HCT116 (cell line): ENCODE data around the gene GPR4. TPM values are rescaled to one million over a fixed set of nuclear protein-coding genes. Genes with fewer than 3 reads are reported as not detected.

Experiments used
- ATAC-seq: fragments of 200-7000 bp; cut with Tn5 transposase; 2 replicates; pipeline ENCODE4 v1.9.1; 2020; ENCODE audit warnings: mild to moderate bottlenecking, moderate library complexity
- BruUV-seq: library from RNA; stranded (reverse); fragments of 400-500 nt; replicated peaks from 2 replicates; lab custom pipeline; 2021; lab: Mats Ljungman, UMichigan
- CTCF ChIA-PET: fragments of 300-600 bp; sonication (Branson Sonifier 250); formaldehyde crosslinking; loops from one replicate; lab custom pipeline; 2021; ENCODE audit warnings: antibody characterized with exemption; lab: Charles Lee
- POLR2A ChIA-PET: fragments of 300-600, 350-600 bp; sonication (Branson Sonifier 250); formaldehyde crosslinking; loops from one replicate; lab custom pipeline; 2021; ENCODE audit warnings: antibody characterized with exemption; lab: Charles Lee
- RAD21 ChIA-PET, 2 experiments: fragments of 300-600 bp; sonication (Branson Sonifier 250); formaldehyde crosslinking; loops; one replicate each; lab custom pipeline; 2023; ENCODE audit warnings: low total read pairs in 2 of 2; ENCODE audit not compliant: uncharacterized antibody in 2 of 2, unreplicated experiment in 2 of 2, low non-redundant PET in 1 of 2; lab: Charles Lee
- DNase-seq: peaks from one replicate; pipeline ENCODE4 v3.0.0-alpha.2; 2010; ENCODE audit warnings: low read depth, low spot score
- H2AFZ ChIP-seq: fragments of 200-600 bp; shearing (Covaris generic), sonication (generic); 2 replicates; pipeline ENCODE4 v1.6.1; 2017; ENCODE audit warnings: low read depth, mixed run types, mixed read lengths, antibody characterized with exemption, low read length; ENCODE audit not compliant: poor library complexity, severe bottlenecking
- H3K27ac ChIP-seq: 2 replicates; pipeline ENCODE4 v1.5.1; 2012; ENCODE audit warnings: low read depth, low read length
- H3K27me3 ChIP-seq: fragments of 200-600 bp; sonication (generic); 2 replicates; pipeline ENCODE4 v1.6.1; 2016; ENCODE audit warnings: mixed run types, low read length, mixed read lengths; ENCODE audit not compliant: insufficient read depth
- H3K36me3 ChIP-seq, 2 experiments: fragments of 200-500 bp in 1 of 2; fragments of 200-600 bp in 1 of 2; sonication (Bioruptor generic) in 1 of 2; sonication (generic) in 1 of 2; 2 replicates each; pipeline versions ENCODE4 v1.5.1 to v1.6.1; 2014 to 2016; ENCODE audit warnings: low read length in 2 of 2, inconsistent platforms in 1 of 2, mixed read lengths in 1 of 2, mixed run types in 1 of 2; ENCODE audit not compliant: insufficient read depth in 2 of 2, control insufficient read depth in 1 of 2
- H3K4me1 ChIP-seq, 2 experiments: fragments of 200-600 bp in 1 of 2; sonication (generic) in 1 of 2; 2 replicates each; pipeline versions ENCODE4 v1.5.1 to v1.6.1; 2012 to 2017; ENCODE audit warnings: low read length in 2 of 2, inconsistent platforms in 1 of 2, mild to moderate bottlenecking in 1 of 2, mixed read lengths in 1 of 2, mixed run types in 1 of 2, moderate library complexity in 1 of 2; ENCODE audit not compliant: insufficient read depth in 2 of 2, control insufficient read depth in 1 of 2
- H3K4me2 ChIP-seq: fragments of 200-600 bp; sonication (generic); 2 replicates; pipeline ENCODE4 v1.6.1; 2017; ENCODE audit warnings: mixed run types, low read length, mixed read lengths
- H3K4me3 ChIP-seq, 2 experiments: fragments of 200-600 bp in 1 of 2; sonication (generic) in 1 of 2; replicated peaks in 1 of 2; 2 replicates each; pipeline ENCODE4 v1.5.1; 2011 to 2016; ENCODE audit warnings: low read length in 2 of 2, control low read depth in 1 of 2, low read depth in 1 of 2, mild to moderate bottlenecking in 1 of 2, mixed read lengths in 1 of 2, mixed run types in 1 of 2
- H3K79me2 ChIP-seq: fragments of 200-600 bp; sonication (generic); 2 replicates; pipeline ENCODE4 v1.6.1; 2017; ENCODE audit warnings: mild to moderate bottlenecking, mixed run types, low read length, moderate library complexity, mixed read lengths; ENCODE audit not compliant: insufficient read depth
- H3K9ac ChIP-seq: fragments of 200-600 bp; sonication (generic); 2 replicates; pipeline ENCODE4 v1.6.1; 2016; ENCODE audit warnings: low read length, mixed read lengths
- H3K9me2 ChIP-seq: fragments of 200-600 bp; sonication (generic), shearing (Covaris generic); 2 replicates; pipeline ENCODE4 v1.6.1; 2017; ENCODE audit warnings: mixed run types, mild to moderate bottlenecking, moderate library complexity; ENCODE audit not compliant: insufficient read depth
- H3K9me3 ChIP-seq, 2 experiments: fragments of 200-500 bp in 1 of 2; fragments of 200-600 bp in 1 of 2; sonication (Bioruptor generic) in 1 of 2; sonication (generic) in 1 of 2; 2 replicates each; pipeline ENCODE4 v1.6.1; 2014 to 2017; ENCODE audit warnings: low read length in 2 of 2, mixed read lengths in 2 of 2, inconsistent platforms in 1 of 2, low read depth in 1 of 2, mild to moderate bottlenecking in 1 of 2, mixed run types in 1 of 2, moderate library complexity in 1 of 2; ENCODE audit not compliant: control insufficient read depth in 1 of 2, insufficient read depth in 1 of 2
- H4K20me1 ChIP-seq: fragments of 200-600 bp; sonication (generic), shearing (Covaris generic); 2 replicates; pipeline ENCODE4 v1.6.1; 2017; ENCODE audit warnings: mixed run types, mild to moderate bottlenecking, moderate library complexity; ENCODE audit not compliant: insufficient read depth
- ATF3 ChIP-seq: IDR thresholded peaks from 2 replicates; pipeline ENCODE4 v1.6.1; 2012
- ELF1 ChIP-seq: IDR thresholded peaks from 2 replicates; pipeline ENCODE4 v1.6.1; 2012; ENCODE audit warnings: low read depth, borderline replicate concordance
- JUND ChIP-seq: IDR thresholded peaks from 2 replicates; pipeline ENCODE4 v1.6.1; 2012
- SIN3A ChIP-seq: IDR thresholded peaks from 2 replicates; pipeline ENCODE4 v1.6.1; 2012; ENCODE audit warnings: low read depth
- SRF ChIP-seq: IDR thresholded peaks from 2 replicates; pipeline ENCODE4 v1.6.1; 2012; ENCODE audit warnings: low read depth
- TCF7L2 ChIP-seq: IDR thresholded peaks from 2 replicates; pipeline ENCODE4 v1.7.0; 2011; ENCODE audit warnings: borderline replicate concordance, inconsistent platforms; ENCODE audit not compliant: insufficient read depth, insufficient read length; ENCODE audit errors: extremely low read depth
- ZBTB33 ChIP-seq: IDR thresholded peaks from 2 replicates; pipeline ENCODE4 v1.6.1; 2011; ENCODE audit warnings: mild to moderate bottlenecking, low read length, moderate library complexity; ENCODE audit not compliant: insufficient replicate concordance; ENCODE audit errors: extremely low read depth
- ZFX ChIP-seq: fragments of 450-650 bp; IDR thresholded peaks from 2 replicates; pipeline ENCODE4 v1.6.1; 2017
- intact Hi-C: fragments of 100-400 bp; cut with micrococcal nuclease; formaldehyde crosslinking; loops from 2 replicates; pipeline ENCODE4 v1.10.0; 2022
- total RNA-seq: library from RNA; stranded (reverse); gene quantifications from one replicate; pipeline ENCODE4 v1.2.1, GENCODE V29; 2021; ENCODE audit not compliant: unreplicated experiment

The GPR4 gene
- total RNA-seq, 1 experiment from 2014 or later: 0.10 TPM

DNA sequence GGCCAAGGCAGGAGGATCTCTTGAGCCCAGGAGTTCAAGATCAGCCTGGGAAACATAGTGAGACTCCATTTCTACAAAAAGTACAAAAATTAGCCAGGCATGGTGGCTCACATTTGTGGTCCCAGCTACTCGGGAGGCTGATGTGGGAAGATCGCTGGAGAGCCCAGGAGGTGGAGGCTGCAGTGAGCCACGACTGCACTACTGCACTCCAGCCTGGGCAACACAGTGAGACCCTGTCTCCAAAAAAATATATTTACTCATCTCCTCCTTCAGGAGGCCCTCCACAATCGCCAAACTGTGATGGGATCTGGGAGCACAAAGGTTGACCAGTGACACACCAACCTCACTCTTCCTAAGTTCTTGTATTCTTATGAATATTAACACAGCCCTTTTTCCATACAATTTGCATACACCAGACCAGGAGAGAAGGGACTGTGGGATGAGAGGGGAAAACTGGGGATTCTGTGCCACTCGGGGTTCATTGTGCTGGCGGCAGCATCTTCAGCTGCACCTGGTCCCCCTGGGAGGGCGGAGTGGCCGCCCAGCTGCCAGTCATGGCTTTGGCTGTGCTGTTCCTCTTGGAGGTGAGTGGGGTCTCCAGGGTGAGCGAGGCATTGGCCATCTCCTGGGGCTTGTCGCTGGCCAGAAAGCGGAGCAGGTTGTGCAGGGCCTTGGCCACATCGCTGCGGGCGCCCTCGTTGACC, 11.6 kb downstream of the GPR4 start:
- no peak for DNase-seq
- H3K27ac ChIP-seq: no peak overlapping the region
- H3K4me1 ChIP-seq: peaks cover 1 to 15% of the 10 kb centered on the region in 2 experiments; a peak in 3 of 4 replicates
- intact Hi-C loops: loop anchor here (1.0 kb wide), 1 partner anchor 52 kb away; no protein-coding TSS in a partner anchor
- BruUV-seq: no TSS peak
- ChIA-PET CTCF (interaction anchor here (0.6 to 2.6 kb wide), 9 partner anchors 10 to 279 kb away, joined by 3 to 40 read pairs (median 4); partner anchors contain the start of gene QPCTL), POLR2A (interaction anchor here (0.6 to 1.6 kb wide), 3 partner anchors 24 to 83 kb away, joined by 3 to 14 read pairs (median 3); no protein-coding TSS in a partner anchor), RAD21 (interaction anchor here (1.3 to 1.7 kb wide), 2 partner anchors 51 to 52 kb away, joined by 7 to 17 read pairs; no protein-coding TSS in a partner anchor)
- no peaks in the 10 kb centered on the region for H3K9me3 ChIP-seq
- 0 out of 2 replicates have a peak overlapping the region, but pooled peaks have one; percentile 0 for H3K4me2 ChIP-seq
- ATAC-seq: peak; percentile 51
- H3K9me2 ChIP-seq: no peaks in the 10 kb centered on the region
- H3K9ac ChIP-seq: no peak overlapping the region
- H3K4me3 ChIP-seq: no peak overlapping the region
- TF ChIP-seq JUND: no peak
- H2AFZ ChIP-seq: peak overlapping the region; percentile 54
- H3K36me3 ChIP-seq: no peaks in the 10 kb centered on the region
- no peaks in the 10 kb centered on the region for H3K79me2 ChIP-seq
- no peaks in the 10 kb centered on the region for H3K27me3 ChIP-seq
- H4K20me1 ChIP-seq: no peaks in the 10 kb centered on the region

DNA sequence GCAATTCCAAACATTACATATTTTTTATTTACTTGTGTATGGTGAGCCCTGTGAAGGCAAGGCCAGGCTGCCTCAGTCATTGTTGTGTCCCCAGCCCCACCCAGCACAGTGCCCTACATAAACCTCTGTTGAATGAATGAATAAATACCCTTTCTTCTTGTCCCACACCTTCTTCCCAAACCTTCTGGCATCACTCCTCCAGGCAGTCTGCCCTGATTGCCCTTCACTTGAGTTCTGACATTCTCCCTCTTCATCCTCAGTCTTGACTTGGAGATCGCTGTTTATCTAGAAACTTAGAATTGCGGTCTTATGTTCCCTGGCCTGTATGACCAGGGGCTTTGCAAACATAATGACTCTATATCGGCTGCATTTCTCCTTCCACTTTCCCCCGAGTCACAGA, 12.2 kb downstream of the GPR4 start:
- H3K36me3 ChIP-seq: no peaks in the 10 kb centered on the region
- H2AFZ ChIP-seq: no peak overlapping the region
- DNase-seq (no peak), ATAC-seq (no peak)
- no peak overlapping the region for H3K4me2 ChIP-seq
- intact Hi-C loops: no loop called here
- H3K4me3 ChIP-seq: no peak overlapping the region
- no peaks in the 10 kb centered on the region for H3K79me2 ChIP-seq
- RAD21 ChIA-PET: no interaction called here
- POLR2A ChIA-PET: no interaction called here
- no peaks in the 10 kb centered on the region for H3K9me3 ChIP-seq
- no peak overlapping the region for H3K9ac ChIP-seq
- TF ChIP-seq ELF1 (no peak), ZFX (no peak), TCF7L2 (no peak), ZBTB33 (no peak), SIN3A (no peak), SRF (no peak), ATF3 (no peak)
- H3K9me2 ChIP-seq: no peaks in the 10 kb centered on the region
- peaks cover 6 to 21% of the 10 kb centered on the region in 2 experiments; a peak in 3 of 4 replicates for H3K4me1 ChIP-seq
- H4K20me1 ChIP-seq: no peaks in the 10 kb centered on the region
- no peaks in the 10 kb centered on the region for H3K27me3 ChIP-seq
- BruUV-seq: no TSS peak
- CTCF ChIA-PET: interaction anchor here (1.2 to 2.6 kb wide), 2 partner anchors 53 kb away, joined by 5 to 40 read pairs; no protein-coding TSS in a partner anchor
- H3K27ac ChIP-seq: no peak overlapping the region
